Neural crest cell (in vitro differentiated cells): ENCODE data around the gene MRPS27. TPM values are rescaled to one million over a fixed set of nuclear protein-coding genes. Genes with fewer than 3 reads are reported as not detected.
A peak's percentile ranks its signal among the peaks of the same experiment; 100 is the strongest.
"Not testable (repeated sequence)": the region's sequence is repeated elsewhere in the genome, so short reads cannot be mapped to it uniquely, and the experiment has no call there.

Experiments used
- DNase-seq: peaks from one replicate; pipeline ENCODE4 v3.0.0; 2021; ENCODE audit warnings: low read depth, mixed read lengths, low spot score
- H3K27ac Mint-ChIP-seq: one replicate; pipeline ENCODE4 v1.8.0; 2021; ENCODE audit warnings: mild to moderate bottlenecking, mixed read lengths; ENCODE audit not compliant: unreplicated experiment
- H3K27me3 Mint-ChIP-seq: 2 replicates; pipeline ENCODE4 v1.8.0; 2021; ENCODE audit warnings: low read depth, mild to moderate bottlenecking, mixed read lengths
- H3K36me3 Mint-ChIP-seq: 2 replicates; pipeline ENCODE4 v1.8.0; 2021; ENCODE audit warnings: low read depth, mild to moderate bottlenecking, mixed read lengths
- H3K4me1 Mint-ChIP-seq: 2 replicates; pipeline ENCODE4 v1.8.0; 2021; ENCODE audit warnings: mixed read lengths
- H3K4me3 Mint-ChIP-seq: one replicate; pipeline ENCODE4 v1.8.0; 2021; ENCODE audit warnings: mild to moderate bottlenecking, mixed read lengths
- H3K9me3 Mint-ChIP-seq: 2 replicates; pipeline ENCODE4 v1.8.0; 2021; ENCODE audit warnings: mixed read lengths
- total RNA-seq: library from RNA; stranded (reverse); gene quantifications from 2 replicates; pipeline ENCODE4 v1.2.1, GENCODE V29; 2021
- TF ChIP-seq, protein P1 (sequence below): fragments of 200-600 bp; sonication (generic); conservative IDR thresholded peaks from 2 replicates; pipeline ENCODE4 v1.5.0; 2021; ENCODE audit warnings: antibody characterized with exemption, mild to moderate bottlenecking

MRPS27 gene
- total RNA-seq, 1 donor from 2014 or later = 86.5 TPM

DNA sequence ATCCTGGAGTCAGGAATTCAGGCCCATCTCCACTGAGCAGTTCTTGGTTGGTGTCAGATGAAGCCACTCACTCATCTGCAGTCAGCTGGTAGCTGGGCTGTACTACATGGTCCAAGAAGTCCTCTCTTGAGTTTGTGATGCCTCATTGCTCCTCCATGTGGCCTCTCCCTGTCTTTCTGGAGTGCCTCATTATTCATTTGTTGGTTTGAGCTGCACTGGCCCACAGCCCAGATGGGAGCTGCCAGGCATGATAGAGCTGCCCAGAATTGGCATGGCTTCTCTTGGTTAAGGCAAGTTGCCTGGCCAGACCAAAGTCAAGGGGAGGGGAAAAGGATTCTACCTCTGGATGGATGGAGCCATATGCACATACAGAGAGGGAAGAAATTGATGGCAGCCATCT is 8.1 kb upstream of the MRPS27 start:
- TF ChIP-seq, protein P1, sequence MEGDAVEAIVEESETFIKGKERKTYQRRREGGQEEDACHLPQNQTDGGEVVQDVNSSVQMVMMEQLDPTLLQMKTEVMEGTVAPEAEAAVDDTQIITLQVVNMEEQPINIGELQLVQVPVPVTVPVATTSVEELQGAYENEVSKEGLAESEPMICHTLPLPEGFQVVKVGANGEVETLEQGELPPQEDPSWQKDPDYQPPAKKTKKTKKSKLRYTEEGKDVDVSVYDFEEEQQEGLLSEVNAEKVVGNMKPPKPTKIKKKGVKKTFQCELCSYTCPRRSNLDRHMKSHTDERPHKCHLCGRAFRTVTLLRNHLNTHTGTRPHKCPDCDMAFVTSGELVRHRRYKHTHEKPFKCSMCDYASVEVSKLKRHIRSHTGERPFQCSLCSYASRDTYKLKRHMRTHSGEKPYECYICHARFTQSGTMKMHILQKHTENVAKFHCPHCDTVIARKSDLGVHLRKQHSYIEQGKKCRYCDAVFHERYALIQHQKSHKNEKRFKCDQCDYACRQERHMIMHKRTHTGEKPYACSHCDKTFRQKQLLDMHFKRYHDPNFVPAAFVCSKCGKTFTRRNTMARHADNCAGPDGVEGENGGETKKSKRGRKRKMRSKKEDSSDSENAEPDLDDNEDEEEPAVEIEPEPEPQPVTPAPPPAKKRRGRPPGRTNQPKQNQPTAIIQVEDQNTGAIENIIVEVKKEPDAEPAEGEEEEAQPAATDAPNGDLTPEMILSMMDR = no peak
- Mint-ChIP-seq H3K4me1 (no peaks in the 10 kb centered on the region), H3K27me3 (no peaks in the 10 kb centered on the region)

DNA sequence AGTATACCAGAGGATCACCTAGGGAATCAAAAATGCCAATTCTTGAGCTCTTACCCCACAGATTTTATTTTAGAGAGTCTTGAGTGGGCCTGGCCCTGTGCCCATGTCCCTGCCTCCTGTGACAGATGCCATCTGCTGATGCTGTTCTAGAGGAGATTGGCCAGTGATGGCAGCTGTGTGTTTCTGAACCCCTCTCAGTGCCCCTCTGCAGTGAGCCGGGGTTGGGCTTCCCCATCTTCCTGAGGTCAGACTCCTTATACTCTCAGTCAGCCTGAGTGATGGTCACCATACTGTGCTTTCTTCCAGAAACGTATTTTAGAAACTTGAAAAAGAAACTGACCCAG is 6.2 kb upstream of the MRPS27 start:
- no peak for DNase-seq
- TF ChIP-seq, protein P1 = no peak
- peaks cover 21% of the 10 kb centered on the region for H3K36me3 Mint-ChIP-seq
- H3K9me3 Mint-ChIP-seq = no peaks in the 10 kb centered on the region
- no peak overlapping the region for H3K27ac Mint-ChIP-seq
- no peak overlapping the region for H3K4me3 Mint-ChIP-seq
- H3K27me3 Mint-ChIP-seq = no peaks in the 10 kb centered on the region
- peaks cover 3% of the 10 kb centered on the region for H3K4me1 Mint-ChIP-seq

More for the DNA sequence above, 8.1 kb upstream of the MRPS27 start:
- DNase-seq = no peak
- Mint-ChIP-seq H3K9me3 (no peaks in the 10 kb centered on the region), H3K4me3 (no peak overlapping the region), H3K27ac (no peak overlapping the region), H3K36me3 (peaks cover 20% of the 10 kb centered on the region)

DNA sequence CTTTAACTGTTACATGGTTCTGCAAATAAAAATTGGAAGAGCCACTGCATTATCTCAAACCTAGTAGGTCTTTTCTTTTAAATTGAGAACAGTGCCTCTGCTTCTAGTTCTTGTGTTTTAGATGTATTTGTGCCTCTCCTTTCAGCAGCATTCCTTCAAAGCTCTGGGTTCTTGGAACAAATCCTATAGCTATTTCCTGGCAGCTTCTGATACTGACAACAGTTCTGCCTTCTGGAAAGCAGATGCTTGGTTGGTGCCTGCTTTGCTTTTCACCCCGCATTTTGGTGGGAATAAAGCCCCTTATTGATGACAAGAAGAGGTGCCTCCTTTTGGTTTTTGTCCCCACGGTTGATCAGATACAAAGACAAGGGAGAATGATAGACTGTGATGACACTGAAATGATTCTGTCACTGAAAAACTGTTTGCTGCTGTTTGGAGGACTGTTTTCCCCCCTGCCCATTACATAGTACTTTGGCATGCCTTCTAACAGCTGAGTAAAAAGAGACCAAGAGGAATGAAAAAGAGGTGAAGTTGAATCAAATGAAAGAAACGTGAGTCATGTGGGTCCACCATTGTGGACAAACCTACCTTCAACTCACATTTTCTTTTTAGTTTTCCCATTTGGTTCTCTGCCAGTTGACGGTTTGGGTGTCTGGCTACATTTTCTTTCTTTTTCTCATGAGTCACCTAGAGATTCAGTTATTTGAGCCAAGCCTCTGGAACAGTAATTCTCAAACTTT is 5.7 kb upstream of the MRPS27 start:
- Mint-ChIP-seq H3K27ac (no peak overlapping the region), H3K36me3 (peaks cover 19% of the 10 kb centered on the region), H3K4me1 (peaks cover 3% of the 10 kb centered on the region), H3K4me3 (no peak overlapping the region), H3K27me3 (no peaks in the 10 kb centered on the region), H3K9me3 (no peaks in the 10 kb centered on the region)
- no peak for DNase-seq
- TF ChIP-seq, protein P1 = no peak

DNA sequence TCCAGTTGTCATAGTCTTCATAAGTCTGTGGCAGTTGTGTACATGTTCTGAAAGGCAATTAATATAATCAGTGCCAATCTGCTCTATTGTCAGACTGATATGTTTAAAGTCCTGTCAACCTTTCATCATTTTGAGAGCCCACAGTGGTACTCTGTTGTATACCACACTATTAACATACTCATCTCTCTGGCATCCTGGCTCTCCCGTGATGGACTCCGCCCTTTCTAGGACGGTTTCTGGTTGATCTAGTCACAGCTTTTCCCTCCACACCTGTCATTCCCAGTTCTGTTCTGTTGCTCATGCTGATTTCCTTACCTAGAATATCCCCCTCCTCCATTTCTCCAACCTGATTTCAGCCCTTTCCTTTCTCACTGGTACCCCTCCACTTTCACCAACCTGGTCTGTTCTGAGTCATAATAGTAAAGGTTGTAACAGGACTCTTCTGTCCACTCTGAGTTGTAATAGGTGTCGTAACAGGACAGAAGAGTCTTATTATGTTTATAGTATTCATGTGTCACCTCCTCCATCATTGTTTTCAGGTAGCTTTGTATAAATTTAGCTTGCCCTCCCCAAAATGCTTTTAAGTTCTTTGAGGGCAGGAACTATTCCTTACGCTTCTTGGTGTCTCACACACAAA is 4.3 kb upstream of the MRPS27 start:
- no peak for DNase-seq
- peaks cover 11% of the 10 kb centered on the region for H3K4me1 Mint-ChIP-seq
- H3K27ac Mint-ChIP-seq = no peak overlapping the region
- no peaks in the 10 kb centered on the region for H3K9me3 Mint-ChIP-seq
- no peaks in the 10 kb centered on the region for H3K27me3 Mint-ChIP-seq
- H3K4me3 Mint-ChIP-seq = peak overlapping the region; percentile 17
- peaks cover 14% of the 10 kb centered on the region for H3K36me3 Mint-ChIP-seq
- TF ChIP-seq, protein P1 = no peak

DNA sequence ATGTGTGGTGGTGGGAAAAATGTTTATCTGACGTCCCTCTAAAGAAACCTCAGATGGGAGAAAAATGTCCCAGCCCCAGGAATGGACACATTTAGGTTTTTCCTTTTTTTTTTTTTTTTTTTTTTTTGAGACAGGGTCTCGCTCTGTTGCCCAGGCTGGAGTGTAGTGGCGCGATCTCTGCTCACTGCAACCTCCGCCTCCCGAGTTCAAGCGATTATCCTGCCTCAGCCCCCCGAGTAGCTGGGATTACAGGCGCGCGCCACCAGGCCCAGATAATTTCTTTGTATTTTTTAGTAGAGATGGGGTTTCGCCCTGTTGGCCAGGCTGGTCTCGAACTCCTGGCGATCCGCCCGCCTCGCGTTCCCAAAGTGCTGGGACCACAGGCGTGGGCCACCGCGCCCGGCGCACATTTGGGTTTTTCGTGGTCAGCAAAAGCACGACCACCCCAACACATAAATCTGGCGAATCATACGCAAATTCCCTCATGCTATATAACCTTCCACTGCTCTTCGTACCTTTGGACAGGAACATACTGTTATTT is 535 bp downstream of the MRPS27 start:
- not testable (repeated sequence) for H3K9me3 Mint-ChIP-seq, H3K27me3 Mint-ChIP-seq, H3K36me3 Mint-ChIP-seq
- Mint-ChIP-seq H3K4me3 (peak overlapping the region; percentile 100), H3K4me1 (peaks cover 22% of the 10 kb centered on the region), H3K27ac (peak overlapping the region; percentile 99)
- DNase-seq = peak; percentile 15
